GM20431 (cell line): ENCODE measurements around the gene ARHGAP27.
"Not testable (repeated sequence)": the region's sequence is repeated elsewhere in the genome, so short reads cannot be mapped to it uniquely, and the experiment has no call there.

ENCODE experiments used
- in situ Hi-C: fragments of 300-500 bp; cut with MseI, MboI; formaldehyde crosslinking; loops from one replicate; pipeline ENCODE4 v1.15.0; 2020; ENCODE audit warnings: low sequenced_read_pairs; ENCODE audit not compliant: unreplicated experiment

The ARHGAP27 gene

GRCh38 chr17:45432405-45433158 is at the start of gene ARHGAP27:
Gene ARHGAP27 (minus strand): TSS chr17:45432870. CDS start chr17:45430279, 2,591 bp downstream.
- in situ Hi-C loops, result no loop called here

- in situ Hi-C loops, result not testable (repeated sequence)
Observed at GRCh38 chr17:45482317-45482716, 49.6 kb upstream of the ARHGAP27 start.

- in situ Hi-C loops, result not testable (repeated sequence)
Observed at GRCh38 chr17:45475436-45475835, 42.8 kb upstream of the ARHGAP27 start.

GRCh38 chr17:45472249-45472648 is 39.6 kb upstream of the ARHGAP27 start:
- in situ Hi-C loops, result not testable (repeated sequence)

- in situ Hi-C loops, result not testable (repeated sequence)
Observed at GRCh38 chr17:45469204-45469563, 36.5 kb upstream of the ARHGAP27 start.

- in situ Hi-C loops, result not testable (repeated sequence)
Observed at GRCh38 chr17:45468293-45469203, 35.9 kb upstream of the ARHGAP27 start.

- in situ Hi-C loops, result not testable (repeated sequence)
Observed at GRCh38 chr17:45461524-45462327, 29.1 kb upstream of the ARHGAP27 start.

GRCh38 chr17:45460422-45460821 is 27.8 kb upstream of the ARHGAP27 start:
- in situ Hi-C loops, result not testable (repeated sequence)

GRCh38 chr17:45454341-45454740 is 21.7 kb upstream of the ARHGAP27 start:
- in situ Hi-C loops, result not testable (repeated sequence)

GRCh38 chr17:45453731-45454130 is 21.1 kb upstream of the ARHGAP27 start:
- in situ Hi-C loops, result not testable (repeated sequence)

GRCh38 chr17:45453225-45453534 is 20.5 kb upstream of the ARHGAP27 start:
- in situ Hi-C loops, result not testable (repeated sequence)

- in situ Hi-C loops, result not testable (repeated sequence)
Observed at GRCh38 chr17:45452329-45453224, 19.9 kb upstream of the ARHGAP27 start.

GRCh38 chr17:45451660-45452059 is 19.0 kb upstream of the ARHGAP27 start:
- in situ Hi-C loops, result not testable (repeated sequence)

GRCh38 chr17:45451131-45451530 is 18.5 kb upstream of the ARHGAP27 start:
- in situ Hi-C loops, result no loop called here

GRCh38 chr17:45449708-45450329 is 17.1 kb upstream of the ARHGAP27 start:
- in situ Hi-C loops, result not testable (repeated sequence)

GRCh38 chr17:45449260-45449659 is 16.6 kb upstream of the ARHGAP27 start:
- in situ Hi-C loops, result not testable (repeated sequence)

GRCh38 chr17:45448483-45448882 is 15.8 kb upstream of the ARHGAP27 start:
- in situ Hi-C loops, result not testable (repeated sequence)

- in situ Hi-C loops, result not testable (repeated sequence)
Observed at GRCh38 chr17:45448066-45448465, 15.4 kb upstream of the ARHGAP27 start.

- in situ Hi-C loops, result not testable (repeated sequence)
Observed at GRCh38 chr17:45447650-45448049, 15.0 kb upstream of the ARHGAP27 start.
